Measurements from ENCODE around the gene RNPEPL1.
A peak's percentile ranks its signal among the peaks of the same experiment; 100 is the strongest.
"Not testable (repeated sequence)": the region's sequence is repeated elsewhere in the genome, so short reads cannot be mapped to it uniquely, and the experiment has no call there.

Gene RNPEPL1

DNA sequence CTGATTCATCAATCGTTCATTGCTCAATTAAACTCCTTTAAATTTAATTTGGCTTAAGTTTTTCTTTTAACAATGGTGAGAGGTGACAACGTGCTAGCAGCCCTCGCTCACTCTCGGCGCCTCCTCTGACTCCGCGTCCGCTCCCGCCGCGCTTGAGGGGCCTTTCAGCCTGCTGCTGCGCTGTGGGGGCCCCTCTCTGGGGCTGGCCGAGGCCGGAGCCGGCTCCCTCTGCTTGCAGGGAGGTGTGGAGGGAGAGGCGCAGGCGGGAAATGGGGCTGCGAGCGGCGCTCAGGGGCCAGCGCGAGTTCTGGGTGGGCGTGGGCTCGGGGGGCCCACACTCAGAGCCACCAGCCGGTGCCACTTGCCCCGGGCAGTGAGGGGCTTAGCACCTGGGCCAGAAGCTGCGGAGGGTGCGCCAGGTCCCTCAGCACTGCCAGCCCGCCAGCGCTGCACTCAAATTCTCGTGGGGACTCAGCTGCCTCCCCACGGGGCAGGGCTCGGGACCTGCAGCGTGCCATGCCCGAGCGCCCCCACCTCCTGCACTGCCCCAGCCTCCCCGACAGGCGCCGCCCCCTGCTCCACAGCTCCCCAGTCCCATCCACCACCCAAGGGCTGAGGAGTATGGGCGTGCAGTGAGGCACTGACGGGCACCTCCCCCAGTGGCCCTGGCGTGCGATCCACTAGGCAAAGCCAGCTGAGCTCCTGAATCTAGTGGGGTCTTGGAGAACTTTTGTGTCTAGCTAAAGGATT, 30.1 kb upstream of the RNPEPL1 start:
- DNase-seq: no peak

DNA sequence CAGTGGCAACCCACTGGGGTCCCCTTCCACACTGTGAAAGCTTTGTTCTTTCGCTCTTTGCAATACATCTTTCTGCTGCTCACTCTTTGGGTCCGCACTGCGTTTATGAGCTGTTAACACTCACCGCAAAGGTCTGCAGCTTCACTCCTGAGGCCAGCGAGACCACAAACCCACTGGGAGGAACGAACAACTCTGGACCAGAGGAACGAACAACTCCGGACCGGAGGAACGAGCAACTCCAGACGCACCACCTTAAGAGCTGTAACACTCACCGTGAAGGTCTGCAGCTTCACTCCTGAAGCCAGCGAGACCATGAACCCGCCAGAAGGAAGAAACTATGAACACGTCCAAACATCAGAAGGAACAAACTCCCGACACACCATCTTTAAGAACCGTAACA, 29.2 kb upstream of the RNPEPL1 start:
- DNase-seq: not testable (repeated sequence)

DNA sequence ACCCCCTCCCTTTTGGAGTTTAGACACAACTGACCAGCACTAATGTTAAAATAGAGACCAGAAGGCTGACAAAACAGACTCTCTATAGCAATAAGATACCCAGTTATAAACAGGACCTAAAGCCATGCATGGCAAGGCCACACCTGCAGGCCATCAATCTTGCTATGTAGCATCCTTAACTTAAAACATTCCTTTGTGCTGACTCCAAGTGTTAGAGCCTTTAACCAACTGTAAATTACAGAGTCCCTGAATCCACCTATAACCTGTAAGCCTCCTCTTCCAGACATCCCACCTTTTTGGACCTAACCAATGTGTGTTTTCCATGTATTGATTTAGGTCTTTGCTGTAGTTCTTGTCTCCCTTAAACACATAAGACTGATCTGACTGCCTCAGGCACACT, 28.4 kb upstream of the RNPEPL1 start:
- no peak for DNase-seq

DNA sequence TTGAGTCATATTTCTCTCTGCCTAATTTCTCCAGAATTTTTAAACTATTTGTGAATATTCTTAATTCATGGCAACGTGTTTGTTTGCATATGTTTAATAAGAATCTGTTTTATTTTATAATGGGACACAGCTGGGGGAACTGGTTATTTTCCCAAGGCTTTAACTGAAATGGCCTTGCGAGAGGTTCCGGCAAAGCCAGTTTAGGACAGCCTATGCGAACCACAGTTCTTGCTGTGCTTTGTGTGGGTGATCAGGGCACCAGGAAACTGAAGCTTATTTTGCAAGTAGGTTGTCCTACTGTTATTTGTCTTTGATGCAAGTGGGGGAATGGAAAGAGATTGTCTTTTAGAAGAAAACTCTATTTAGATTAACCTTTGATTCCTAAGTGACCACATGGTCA, 17.0 kb upstream of the RNPEPL1 start:
- no peak for DNase-seq

DNA sequence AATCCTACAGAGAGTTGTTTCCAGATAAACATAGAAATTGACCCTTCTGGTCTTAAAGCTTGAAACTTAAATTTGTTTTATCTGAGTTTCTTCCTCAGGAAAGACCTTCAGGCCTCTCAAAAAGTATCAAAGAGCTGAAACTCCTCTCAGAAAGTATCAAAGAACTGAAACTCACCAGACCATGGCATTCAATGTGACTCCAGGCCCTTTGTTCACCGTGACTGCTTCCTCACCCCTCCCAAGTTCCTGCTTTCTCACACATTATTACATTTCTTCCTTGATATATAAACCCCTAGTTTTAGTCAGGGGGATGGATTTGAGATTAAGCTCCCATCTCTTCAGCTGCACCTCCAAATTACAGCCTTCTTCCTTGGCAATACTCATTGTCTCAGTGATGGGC, 16.5 kb upstream of the RNPEPL1 start:
- no peak for DNase-seq

DNA sequence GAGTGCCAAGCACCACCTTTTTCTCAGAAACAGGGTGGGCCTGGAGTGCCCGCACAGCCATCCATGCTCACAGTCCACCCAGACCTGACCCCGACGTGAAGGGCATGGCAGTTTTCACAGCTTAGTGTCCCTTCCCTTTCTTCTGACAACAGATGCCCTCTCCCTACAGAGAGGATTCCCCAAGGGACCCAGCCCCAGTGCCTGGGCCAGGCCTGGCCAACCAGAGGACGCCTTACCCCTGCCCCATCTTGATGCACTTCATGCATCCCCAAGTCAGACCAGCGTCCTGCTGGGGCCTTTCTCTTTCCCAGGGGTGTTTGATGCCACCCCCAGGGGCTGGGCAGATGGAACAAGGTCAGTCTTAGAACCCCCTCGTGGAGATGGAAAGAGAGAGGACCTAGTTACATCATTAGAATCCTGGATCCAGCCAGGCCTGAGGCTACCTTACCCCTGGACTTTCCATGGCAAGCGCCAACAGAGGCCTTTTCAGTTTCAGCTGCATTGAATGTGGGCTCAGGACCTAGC, 14.3 kb upstream of the RNPEPL1 start:
- DNase-seq: no peak

DNA sequence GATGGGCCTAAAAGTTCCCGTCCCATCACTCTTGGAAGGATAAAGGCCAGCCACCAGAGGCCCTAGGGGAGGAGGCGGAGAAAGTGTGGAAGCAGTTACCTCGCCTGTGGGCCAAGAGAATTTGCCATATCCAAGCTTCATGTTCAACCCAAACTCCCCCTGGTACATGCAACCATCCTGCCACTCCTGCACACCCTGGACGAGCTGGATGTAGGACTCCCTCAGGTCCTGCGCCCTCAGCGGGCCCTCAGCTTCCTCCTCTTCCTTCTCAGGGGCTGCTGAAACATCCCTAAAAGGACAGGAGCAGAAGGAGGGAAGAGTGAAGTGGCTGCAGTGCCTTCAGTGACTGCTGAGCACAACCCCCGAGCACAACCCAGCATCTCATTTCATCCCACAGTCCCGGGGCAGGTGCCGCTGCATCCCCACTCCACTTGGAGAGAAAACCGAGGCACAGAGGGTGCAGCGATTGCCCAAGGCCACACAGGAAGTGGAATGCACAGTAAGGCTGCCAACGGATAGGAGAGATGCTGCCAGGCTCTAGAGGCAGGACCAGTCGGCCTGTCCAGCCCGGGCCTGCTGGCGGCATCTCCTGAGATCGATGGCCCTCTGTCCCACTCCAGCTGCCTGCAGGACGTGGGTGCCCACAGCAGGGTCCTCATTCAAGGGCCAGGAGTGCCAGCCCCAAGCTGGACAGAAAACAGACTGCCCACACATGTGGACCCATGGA, 13.4 kb upstream of the RNPEPL1 start:
- DNase-seq: no peak

DNA sequence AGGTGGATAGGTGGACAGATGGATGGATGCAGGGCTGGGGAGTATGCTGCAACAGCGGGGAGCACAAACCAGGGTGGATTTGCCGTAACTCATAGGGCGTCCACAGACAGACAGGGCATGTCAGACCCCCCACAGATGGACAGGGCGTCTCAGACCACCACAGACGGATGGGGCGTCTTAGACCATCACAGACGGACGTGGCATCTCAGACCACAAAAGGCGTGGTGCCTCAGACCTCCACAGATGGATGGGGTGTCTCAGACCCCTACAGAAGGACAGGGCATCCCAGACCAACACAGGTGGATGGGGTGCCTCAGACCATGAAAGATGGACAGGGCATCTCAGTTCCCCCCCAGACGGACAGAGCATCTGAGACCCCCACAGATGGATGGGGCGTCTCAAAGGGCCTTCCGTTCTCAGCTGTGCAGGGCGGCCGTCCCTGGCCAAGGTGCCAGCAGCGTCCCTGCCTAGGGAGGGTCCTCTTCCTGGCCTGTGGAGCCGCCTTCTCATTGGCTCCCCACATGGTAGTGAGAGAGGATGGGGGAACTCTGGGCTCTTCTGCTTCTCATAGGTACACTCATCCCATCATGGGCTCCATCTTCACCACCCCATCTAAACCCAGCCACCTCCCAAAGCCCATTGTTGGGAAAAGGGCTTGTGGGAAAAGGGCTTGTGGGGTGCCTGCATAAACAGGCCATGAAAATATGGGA, 12.6 kb upstream of the RNPEPL1 start:
- no peak for DNase-seq

DNA sequence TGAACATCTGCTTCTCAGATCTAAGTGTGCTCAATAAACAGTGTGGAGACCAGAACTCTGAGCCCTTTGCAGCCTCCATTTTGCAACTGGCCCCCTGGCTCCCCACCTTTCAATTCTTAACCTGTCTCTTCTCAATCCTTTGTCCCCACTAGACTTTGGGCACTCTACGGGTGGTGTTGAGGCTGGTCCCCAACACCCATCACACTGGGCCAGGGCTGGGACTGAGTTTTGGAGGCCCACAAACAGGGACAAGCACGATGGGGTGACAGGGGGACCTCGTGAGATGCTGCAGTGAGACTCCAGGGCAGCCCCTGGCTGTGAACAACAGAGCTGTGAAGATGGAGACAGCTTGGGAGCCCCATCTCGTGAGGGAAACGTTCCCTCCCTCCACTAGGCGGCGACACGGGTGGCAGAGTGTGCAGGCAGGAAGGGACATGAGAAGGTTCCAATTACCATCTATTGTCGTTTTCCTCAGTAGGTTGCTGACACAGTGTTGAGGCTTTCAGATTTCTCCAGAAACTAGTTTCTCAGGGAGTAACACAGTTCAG, 11.7 kb upstream of the RNPEPL1 start:
- DNase-seq: peak; percentile 63

DNA sequence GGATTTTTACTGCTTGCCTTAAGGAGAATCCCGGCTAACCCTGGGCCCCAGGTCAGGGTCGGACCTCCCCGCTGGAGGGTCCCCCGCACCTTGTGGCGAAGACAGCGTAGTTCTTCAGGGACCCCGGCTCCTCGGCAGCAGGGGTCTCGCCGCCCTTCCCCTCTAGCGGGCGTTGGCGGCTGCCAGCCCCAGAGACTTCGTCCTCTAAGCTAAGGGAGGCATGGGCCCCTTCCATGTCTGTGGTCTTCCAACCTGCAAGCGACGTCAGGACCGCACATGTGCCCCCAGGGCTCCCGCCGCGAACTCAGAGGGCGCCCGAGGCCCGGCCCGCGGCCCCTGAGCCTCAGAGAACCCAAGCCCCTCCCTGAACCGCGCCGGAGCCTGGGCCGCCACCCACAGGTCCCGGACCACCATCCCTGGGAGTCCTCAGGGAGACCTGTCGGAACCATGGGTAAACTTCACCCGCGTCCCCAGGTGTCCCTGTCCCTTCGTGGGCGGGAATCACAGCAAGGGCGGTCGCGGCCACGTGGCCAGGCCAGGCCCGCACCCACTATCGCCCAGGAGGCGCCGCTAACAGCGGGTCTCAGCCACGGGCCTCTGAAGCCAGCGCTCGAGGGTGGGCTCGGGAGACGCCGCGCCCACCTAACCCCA, 11.1 kb upstream of the RNPEPL1 start:
- DNase-seq: no peak

DNA sequence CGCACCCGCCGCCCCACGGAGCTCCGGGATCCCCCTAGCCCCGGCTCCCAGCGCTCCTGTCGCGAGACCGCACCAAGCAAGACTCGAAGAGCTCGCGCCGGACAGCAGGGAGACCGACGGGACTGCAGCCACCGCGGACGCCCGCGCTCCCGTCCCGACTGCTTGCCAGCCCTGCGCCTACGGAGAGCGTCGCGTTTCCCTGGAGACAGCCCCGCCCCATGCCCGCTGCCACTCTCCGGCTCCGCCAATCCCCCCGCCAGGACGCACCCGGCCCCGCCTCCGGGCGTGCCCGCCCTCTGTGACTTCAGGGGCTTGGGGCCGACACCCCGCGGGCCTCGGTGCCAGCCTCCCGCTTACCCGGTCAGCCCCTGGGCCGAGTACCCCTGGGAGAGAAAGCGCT, 10.5 kb upstream of the RNPEPL1 start, which contains the start of gene ANKMY1:
ANKMY1 (minus strand) TSS at position 181 of the 400 bp plus-strand sequence. CDS start 653 bp downstream, outside the sequence.
- peak; percentile 41 for DNase-seq

DNA sequence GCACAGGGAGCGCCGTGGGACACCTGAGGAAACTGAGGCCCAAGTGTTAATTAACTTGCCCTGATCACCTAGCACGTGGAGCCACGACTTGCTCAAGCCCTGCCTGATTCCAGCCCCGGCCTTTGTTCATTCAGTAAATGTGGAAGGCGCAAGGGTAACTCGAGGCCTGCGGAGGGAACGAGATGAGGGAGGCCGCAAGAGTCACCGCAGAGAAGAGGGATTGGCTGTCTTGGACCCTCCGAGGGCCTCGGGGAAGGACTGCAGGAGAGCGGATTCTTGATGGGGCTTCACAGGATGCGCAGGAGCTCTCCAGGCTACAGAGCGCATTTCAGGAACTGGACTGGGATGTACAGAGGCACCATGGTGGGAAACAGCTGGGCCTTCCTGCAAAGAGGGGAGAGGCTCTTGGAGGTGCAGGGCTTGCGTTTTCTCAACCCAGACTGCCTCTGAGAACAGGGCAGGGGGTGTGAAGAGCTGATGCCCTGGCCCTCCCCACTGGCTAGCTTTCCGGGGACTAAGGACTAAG, 10.0 kb upstream of the RNPEPL1 start:
- no peak for DNase-seq

DNA sequence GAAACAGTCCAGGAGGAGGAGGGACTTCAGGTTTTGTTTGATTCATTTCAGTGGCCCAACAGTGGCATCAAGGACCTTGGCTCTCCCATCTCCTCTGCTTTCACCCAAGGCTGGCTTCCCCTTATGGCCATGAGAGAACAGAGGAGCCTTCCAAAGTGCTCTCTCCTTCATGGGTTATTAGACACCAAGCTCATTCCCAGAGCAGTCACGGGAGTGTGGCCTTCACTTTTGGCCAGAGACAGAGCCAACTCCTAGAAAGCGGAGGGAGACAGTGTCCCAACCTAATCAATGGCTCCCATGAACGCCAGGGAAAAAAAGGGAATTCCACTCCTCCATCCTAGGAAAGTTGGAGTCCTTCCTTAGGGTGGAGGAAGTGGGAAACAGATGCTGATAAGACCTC, 9.0 kb upstream of the RNPEPL1 start:
- DNase-seq: no peak

DNA sequence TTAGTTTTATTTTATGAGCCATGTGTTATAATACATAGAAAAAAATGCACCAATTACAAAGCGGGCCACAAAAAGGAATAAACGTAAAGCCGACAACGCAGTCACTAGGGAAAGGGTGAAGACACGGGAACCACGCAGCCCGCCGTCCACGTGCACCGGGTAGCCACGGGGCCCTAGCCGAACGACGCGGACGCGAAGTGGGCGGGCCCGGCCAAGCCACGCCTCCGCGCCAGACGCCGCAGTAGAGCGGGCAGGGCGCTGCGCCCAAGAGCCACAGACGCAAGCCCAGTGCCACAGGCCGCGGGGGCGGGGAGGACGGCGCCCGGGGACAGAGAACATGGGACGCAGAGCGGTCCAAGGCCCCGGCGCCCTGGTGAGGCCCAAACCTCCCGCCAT, 8.2 kb upstream of the RNPEPL1 start, which contains the start of gene DUSP28:
DUSP28 (plus strand) TSS at position 274 of the 396 bp plus-strand sequence. CDS start 328 bp downstream, outside the sequence.
- peak; percentile 88 for DNase-seq

DNA sequence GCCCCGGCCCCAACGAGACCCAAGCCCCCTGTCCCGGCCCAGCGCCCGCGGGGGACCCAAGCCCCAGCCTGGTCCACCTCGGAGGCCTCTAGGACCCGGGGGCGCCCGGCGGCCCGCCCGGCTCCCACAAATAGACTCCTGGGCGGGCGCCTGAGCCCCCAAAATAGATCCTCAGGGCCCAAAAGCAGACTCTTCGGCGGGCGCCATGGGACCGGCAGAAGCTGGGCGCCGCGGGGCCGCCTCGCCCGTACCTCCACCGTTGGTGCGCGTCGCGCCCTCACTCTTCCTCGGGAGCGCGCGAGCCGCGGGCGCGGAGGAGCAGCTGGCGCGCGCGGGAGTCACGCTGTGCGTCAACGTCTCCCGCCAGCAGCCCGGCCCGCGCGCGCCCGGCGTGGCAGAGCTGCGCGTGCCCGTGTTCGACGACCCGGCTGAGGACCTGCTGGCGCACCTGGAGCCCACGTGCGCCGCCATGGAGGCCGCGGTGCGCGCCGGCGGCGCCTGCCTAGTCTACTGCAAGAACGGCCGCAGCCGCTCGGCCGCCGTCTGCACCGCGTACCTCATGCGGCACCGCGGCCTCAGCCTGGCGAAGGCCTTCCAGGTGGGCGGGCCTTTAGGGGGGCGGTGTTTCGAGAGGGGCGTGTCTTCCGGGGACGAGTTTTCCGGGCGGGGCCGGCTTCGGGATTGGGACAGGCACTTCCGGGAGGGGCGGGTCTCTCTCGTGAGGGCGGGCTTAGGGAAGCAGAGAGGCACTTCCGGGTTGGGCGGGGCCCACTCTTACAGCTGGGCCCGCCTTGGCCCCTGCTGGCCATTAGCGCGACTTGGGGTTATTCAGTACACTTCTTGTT, 7.6 kb upstream of the RNPEPL1 start:
- peak; percentile 98 for DNase-seq

DNA sequence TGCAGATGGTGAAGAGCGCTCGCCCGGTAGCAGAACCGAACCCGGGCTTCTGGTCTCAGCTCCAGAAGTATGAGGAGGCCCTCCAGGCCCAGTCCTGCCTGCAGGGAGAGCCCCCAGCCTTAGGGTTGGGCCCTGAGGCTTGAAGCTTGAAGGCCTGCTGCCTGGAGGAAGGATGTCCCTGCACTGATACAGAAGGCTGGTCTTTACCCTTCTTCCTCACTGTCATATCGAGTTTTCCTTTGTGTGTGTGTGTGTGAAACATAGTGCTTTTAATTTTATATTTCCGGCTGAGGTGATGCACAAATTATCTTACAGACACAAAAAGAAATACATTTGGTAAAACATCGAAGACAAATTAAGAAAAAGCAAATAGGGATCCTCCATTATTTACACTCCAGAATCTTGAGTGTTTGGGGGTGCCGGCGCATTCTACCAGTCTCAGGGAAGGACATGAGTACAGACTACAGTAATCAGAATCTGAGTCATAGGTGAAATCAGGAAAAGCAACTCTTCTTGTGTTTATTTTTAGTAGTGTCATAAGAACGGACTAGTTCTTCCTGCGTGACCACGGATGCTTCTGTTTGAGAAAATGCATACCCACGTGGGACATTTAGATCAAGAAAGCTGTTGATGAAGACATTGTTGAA, 6.8 kb upstream of the RNPEPL1 start:
- no peak for DNase-seq

DNA sequence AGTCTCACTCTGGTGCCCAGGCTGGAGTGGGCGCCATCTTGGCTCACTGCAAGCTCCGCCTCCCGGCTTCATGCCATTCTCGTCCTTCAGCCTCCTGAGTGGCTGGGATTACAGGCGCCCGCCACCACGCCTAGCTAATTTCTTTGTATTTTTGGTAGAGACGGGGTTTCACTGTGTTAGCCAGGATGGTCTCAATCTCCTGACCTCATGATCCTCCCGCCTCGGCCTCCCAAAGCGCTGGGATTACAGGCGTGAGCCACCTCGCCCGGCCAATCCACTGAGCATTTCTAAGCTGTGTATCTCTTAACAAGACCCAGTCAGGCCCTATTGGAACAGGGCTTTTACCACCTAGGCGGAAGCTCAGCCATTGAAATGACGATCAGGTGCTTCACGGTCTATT, 5.1 kb upstream of the RNPEPL1 start:
- not testable (repeated sequence) for DNase-seq

DNA sequence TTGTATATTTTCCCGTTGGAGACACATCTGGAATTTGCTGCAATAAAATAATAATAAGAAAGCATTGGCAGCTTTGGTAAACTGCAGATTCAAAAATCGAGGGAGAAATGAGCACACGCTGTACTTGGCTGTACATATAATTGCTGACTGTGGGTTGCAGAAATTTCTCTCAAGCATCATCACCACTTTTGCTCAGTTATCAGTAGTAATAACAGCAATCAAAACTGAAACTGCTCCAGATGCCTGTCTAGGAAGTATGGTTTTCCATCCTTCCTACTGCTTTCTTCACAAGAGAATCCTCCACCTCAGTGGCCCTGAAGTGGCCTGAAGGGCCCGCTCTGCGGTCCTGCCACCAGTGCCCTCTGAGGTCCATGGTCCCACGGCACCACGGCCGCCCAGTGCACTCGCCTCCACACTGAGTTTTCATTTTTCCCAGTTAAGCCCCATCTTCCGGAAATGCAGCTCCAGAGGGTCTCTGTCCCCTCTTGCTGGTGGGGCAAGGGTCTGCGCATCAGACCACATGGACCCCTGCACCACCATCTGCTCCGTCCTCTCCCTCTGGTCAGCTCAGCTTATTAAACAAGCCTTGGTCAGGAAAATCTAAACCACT, 4.2 kb upstream of the RNPEPL1 start:
- DNase-seq: no peak

DNA sequence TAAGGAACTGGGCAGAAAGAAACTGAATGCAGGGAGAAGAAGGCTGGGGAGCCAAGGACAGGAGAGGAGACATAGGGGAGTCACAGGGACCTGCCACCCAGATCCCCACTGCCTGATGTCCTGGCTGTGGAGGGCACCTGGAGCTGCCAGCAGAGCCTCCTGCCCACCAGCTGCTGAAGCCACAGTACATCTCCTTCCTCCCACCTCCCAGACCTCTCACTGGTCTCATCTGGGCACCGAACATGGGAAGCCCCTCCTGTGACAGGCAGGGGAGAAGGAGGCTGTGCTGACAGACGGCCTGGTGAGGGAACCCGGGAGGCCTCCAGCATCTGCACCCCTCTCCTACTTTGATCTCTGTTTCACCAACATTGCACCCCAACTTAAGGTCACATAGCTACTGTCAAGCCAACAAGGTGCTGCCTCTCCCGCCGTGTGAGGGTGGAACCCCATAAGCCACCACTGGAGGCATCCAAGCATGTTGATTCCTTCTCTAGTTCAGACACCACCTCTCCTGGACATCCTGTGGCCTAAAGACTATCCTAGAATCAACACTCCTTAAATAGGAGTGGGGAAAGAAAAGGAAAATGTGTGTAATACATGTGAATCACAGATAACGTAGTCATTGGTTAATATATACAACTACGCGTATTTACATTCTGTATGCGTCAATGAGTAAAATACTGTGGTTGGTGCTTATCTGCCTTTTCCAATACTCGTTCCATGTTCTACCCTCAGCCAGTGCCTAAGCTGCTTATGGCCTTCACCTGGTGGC, 3.5 kb upstream of the RNPEPL1 start:
- peak; percentile 33 for DNase-seq
